Progenitor cell of endocrine pancreas (in vitro differentiated cells): ENCODE measurements around the gene DUOXA1. TPM values are rescaled to one million over a fixed set of nuclear protein-coding genes. Genes with fewer than 3 reads are reported as not detected.
"Not testable (repeated sequence)": the region's sequence is repeated elsewhere in the genome, so short reads cannot be mapped to it uniquely, and the experiment has no call there.

Experiments used
- DNase-seq: peaks from one replicate; pipeline ENCODE4 v3.0.0; 2021; ENCODE audit warnings: low spot score; ENCODE audit not compliant: unreplicated experiment
- H3K27ac Mint-ChIP-seq: 2 replicates; pipeline ENCODE4 v1.8.0; 2021; ENCODE audit warnings: mild to moderate bottlenecking, moderate library complexity, mixed read lengths
- H3K27me3 Mint-ChIP-seq: 2 replicates; pipeline ENCODE4 v1.8.0; 2021; ENCODE audit warnings: mixed read lengths
- H3K36me3 Mint-ChIP-seq: 2 replicates; pipeline ENCODE4 v1.8.0; 2022; ENCODE audit warnings: mixed read lengths; ENCODE audit not compliant: insufficient read depth
- H3K4me1 Mint-ChIP-seq: 2 replicates; pipeline ENCODE4 v1.8.0; 2021; ENCODE audit warnings: low read depth, mixed read lengths
- H3K4me3 Mint-ChIP-seq: 2 replicates; pipeline ENCODE4 v1.8.0; 2021; ENCODE audit warnings: low read depth, mild to moderate bottlenecking, moderate library complexity, mixed read lengths
- H3K9me3 Mint-ChIP-seq: 2 replicates; pipeline ENCODE4 v1.8.0; 2021; ENCODE audit warnings: low read depth, mixed read lengths
- CTCF ChIP-seq: fragments of 200-600 bp; sonication (generic); IDR thresholded peaks from one replicate; pipeline ENCODE4 v1.5.0; 2021; ENCODE audit warnings: antibody characterized with exemption, mild to moderate bottlenecking; ENCODE audit not compliant: unreplicated experiment
- total RNA-seq: library from RNA; stranded (reverse); gene quantifications from 2 replicates; pipeline ENCODE4 v1.2.1, GENCODE V29; 2021

Gene DUOXA1
- total RNA-seq, 1 donor from 2014 or later = 1.3 TPM

GRCh38 chr15:45111390-45112142, 18.1 kb downstream of the DUOXA1 start:
- Mint-ChIP-seq H3K27ac (no peak overlapping the region), H3K9me3 (no peaks in the 10 kb centered on the region), H3K4me1 (peaks cover 14% of the 10 kb centered on the region), H3K36me3 (no peaks in the 10 kb centered on the region), H3K27me3 (peaks cover 73% of the 10 kb centered on the region), H3K4me3 (no peak overlapping the region)
- no peak for DNase-seq
- no peak for TF ChIP-seq CTCF

GRCh38 chr15:45110256-45110820, 19.3 kb downstream of the DUOXA1 start:
- Mint-ChIP-seq H3K9me3 (no peaks in the 10 kb centered on the region), H3K4me3 (no peak overlapping the region), H3K27ac (no peak overlapping the region), H3K4me1 (peaks cover 14% of the 10 kb centered on the region), H3K27me3 (peaks cover 74% of the 10 kb centered on the region), H3K36me3 (no peaks in the 10 kb centered on the region)
- no peak for DNase-seq
- no peak for TF ChIP-seq CTCF

- TF ChIP-seq CTCF = no peak
- no peak overlapping the region for H3K27ac Mint-ChIP-seq
- H3K36me3 Mint-ChIP-seq = no peaks in the 10 kb centered on the region
- peaks cover 65% of the 10 kb centered on the region for H3K27me3 Mint-ChIP-seq
- no peaks in the 10 kb centered on the region for H3K9me3 Mint-ChIP-seq
- DNase-seq = no peak
- no peak overlapping the region for H3K4me3 Mint-ChIP-seq
- peaks cover 6% of the 10 kb centered on the region for H3K4me1 Mint-ChIP-seq
Measured at GRCh38 chr15:45107941-45108630, 21.6 kb downstream of the DUOXA1 start.

- no peak for DNase-seq
- Mint-ChIP-seq H3K4me1 (no peaks in the 10 kb centered on the region), H3K9me3 (no peaks in the 10 kb centered on the region), H3K27me3 (peaks cover 59% of the 10 kb centered on the region), H3K4me3 (no peak overlapping the region), H3K36me3 (no peaks in the 10 kb centered on the region), H3K27ac (no peak overlapping the region)
- TF ChIP-seq CTCF = no peak
Measured at GRCh38 chr15:45106002-45106790, 23.5 kb downstream of the DUOXA1 start.

- no peaks in the 10 kb centered on the region for H3K36me3 Mint-ChIP-seq
- no peaks in the 10 kb centered on the region for H3K4me1 Mint-ChIP-seq
- no peak overlapping the region for H3K27ac Mint-ChIP-seq
- no peak for DNase-seq
- TF ChIP-seq CTCF = no peak
- no peaks in the 10 kb centered on the region for H3K9me3 Mint-ChIP-seq
- H3K4me3 Mint-ChIP-seq = no peak overlapping the region
- peaks cover 65% of the 10 kb centered on the region for H3K27me3 Mint-ChIP-seq
Measured at GRCh38 chr15:45105586-45105985, 24.1 kb downstream of the DUOXA1 start.

- H3K27ac Mint-ChIP-seq = peak overlapping the region; percentile 50
- peaks cover 63% of the 10 kb centered on the region for H3K27me3 Mint-ChIP-seq
Measured at GRCh38 chr15:45104170-45104569, 25.5 kb downstream of the DUOXA1 start.

More at GRCh38 chr15:45104170-45104569, 25.5 kb downstream of the DUOXA1 start:
- H3K4me3 Mint-ChIP-seq, H3K9me3 Mint-ChIP-seq, H3K4me1 Mint-ChIP-seq, DNase-seq, H3K36me3 Mint-ChIP-seq: not testable (repeated sequence)
